OCI-LY1 (cell line): Measurements from ENCODE around the gene POLR1B.

Source experiments
- H2AFZ ChIP-seq: fragments of 200-600 bp; sonication (generic), shearing (Covaris generic); 2 replicates; pipeline ENCODE4 v1.6.0; 2014; ENCODE audit warnings: antibody characterized with exemption, mild to moderate bottlenecking, low read length
- H3F3A ChIP-seq: fragments of 200-600 bp; sonication (generic), shearing (Covaris generic); 2 replicates; pipeline ENCODE4 v1.6.0; 2014; ENCODE audit warnings: mild to moderate bottlenecking, antibody characterized with exemption, low read length, moderate library complexity; ENCODE audit not compliant: insufficient read depth
- H3K27ac ChIP-seq: fragments of 200-600 bp; sonication (generic); 2 replicates; pipeline ENCODE4 v1.5.1; 2014; ENCODE audit warnings: low read length, mixed run types, mild to moderate bottlenecking, low read depth; ENCODE audit not compliant: poor library complexity, severe bottlenecking
- H3K27me3 ChIP-seq: fragments of 200-600 bp; sonication (generic); 2 replicates; pipeline ENCODE4 v1.6.0; 2014; ENCODE audit warnings: antibody characterized with exemption, mild to moderate bottlenecking, low read length, moderate library complexity; ENCODE audit not compliant: insufficient read depth
- H3K36me3 ChIP-seq: fragments of 200-600 bp; sonication (generic); 2 replicates; pipeline ENCODE4 v1.6.1; 2014; ENCODE audit warnings: mild to moderate bottlenecking, antibody characterized with exemption, low read length, moderate library complexity, mixed read lengths; ENCODE audit not compliant: insufficient read depth
- H3K4me1 ChIP-seq: fragments of 200-600 bp; sonication (generic); 2 replicates; pipeline ENCODE4 v1.5.1; 2014; ENCODE audit warnings: mild to moderate bottlenecking, low read length, moderate library complexity; ENCODE audit not compliant: insufficient read depth, severe bottlenecking
- H3K4me2 ChIP-seq: fragments of 200-600 bp; sonication (generic), shearing (Covaris generic); 2 replicates; pipeline ENCODE4 v1.6.1; 2014; ENCODE audit warnings: low read length
- H3K4me3 ChIP-seq: fragments of 200-600 bp; sonication (generic); 2 replicates; pipeline ENCODE4 v1.5.1; 2014; ENCODE audit warnings: low read length, low read depth, mild to moderate bottlenecking, mixed read lengths; ENCODE audit not compliant: poor library complexity, severe bottlenecking
- H3K79me2 ChIP-seq: fragments of 200-600 bp; shearing (Covaris generic); 2 replicates; pipeline ENCODE4 v1.6.1; 2016; ENCODE audit warnings: mixed run types, low read length, mixed read lengths; ENCODE audit not compliant: insufficient read depth
- H3K9ac ChIP-seq: fragments of 200-600 bp; sonication (generic), shearing (Covaris generic); 2 replicates; pipeline ENCODE4 v1.6.1; 2014; ENCODE audit warnings: mild to moderate bottlenecking, low read length, mixed read lengths
- H3K9me2 ChIP-seq: fragments of 200-600 bp; sonication (generic), shearing (Covaris generic); 2 replicates; pipeline ENCODE4 v1.6.1; 2014; ENCODE audit warnings: low read depth, mild to moderate bottlenecking, low read length, mixed read lengths
- H3K9me3 ChIP-seq: fragments of 200-600 bp; shearing (Covaris generic); 2 replicates; pipeline ENCODE4 v1.6.1; 2014; ENCODE audit warnings: low read length, mixed read lengths
- H4K20me1 ChIP-seq: fragments of 200-600 bp; sonication (generic), shearing (Covaris generic); 2 replicates; pipeline ENCODE4 v1.6.0; 2016; ENCODE audit warnings: mild to moderate bottlenecking, low read length; ENCODE audit not compliant: insufficient read depth
- CTCF ChIP-seq: fragments of 200-600 bp; sonication (generic), shearing (Covaris generic); IDR thresholded peaks from 2 replicates; pipeline ENCODE4 v1.5.1; 2017; ENCODE audit warnings: mild to moderate bottlenecking, antibody characterized with exemption, low read length, moderate library complexity, mixed read lengths
- EZH2 ChIP-seq: fragments of 200-600 bp; sonication (generic), shearing (Covaris generic); IDR thresholded peaks from 2 replicates; pipeline ENCODE4 v1.8.0; 2017; ENCODE audit warnings: borderline replicate concordance, mixed run types, mild to moderate bottlenecking, antibody characterized with exemption, low read length, moderate library complexity, mixed read lengths

POLR1B gene

GRCh38 chr2:112602917-112603316 is 60.7 kb downstream of the POLR1B start:
- Histone ChIP-seq H3F3A (no peaks in the 10 kb centered on the region), H3K9me3 (no peaks in the 10 kb centered on the region), H2AFZ (no peak overlapping the region), H3K4me1 (no peaks in the 10 kb centered on the region), H3K9me2 (no peaks in the 10 kb centered on the region), H4K20me1 (no peaks in the 10 kb centered on the region), H3K27ac (no peak overlapping the region), H3K27me3 (no peaks in the 10 kb centered on the region), H3K9ac (no peak overlapping the region), H3K79me2 (no peaks in the 10 kb centered on the region), H3K4me3 (no peak overlapping the region), H3K4me2 (no peak overlapping the region), H3K36me3 (no peaks in the 10 kb centered on the region)
- TF ChIP-seq CTCF (no peak), EZH2 (no peak)

GRCh38 chr2:112603731-112604130 is 61.5 kb downstream of the POLR1B start:
- H3K4me1 ChIP-seq: no peaks in the 10 kb centered on the region
- H4K20me1 ChIP-seq: no peaks in the 10 kb centered on the region
- H3K9me3 ChIP-seq: no peaks in the 10 kb centered on the region
- TF ChIP-seq CTCF: no peak
- no peak for TF ChIP-seq EZH2
- H3K4me2 ChIP-seq: no peak overlapping the region
- no peaks in the 10 kb centered on the region for H3K36me3 ChIP-seq
- H3K27me3 ChIP-seq: no peaks in the 10 kb centered on the region
- no peaks in the 10 kb centered on the region for H3K9me2 ChIP-seq
- no peak overlapping the region for H3K4me3 ChIP-seq
- H3F3A ChIP-seq: no peaks in the 10 kb centered on the region
- H3K27ac ChIP-seq: no peak overlapping the region
- no peaks in the 10 kb centered on the region for H3K79me2 ChIP-seq
- no peak overlapping the region for H3K9ac ChIP-seq
- H2AFZ ChIP-seq: no peak overlapping the region

- Histone ChIP-seq H3K4me1 (no peaks in the 10 kb centered on the region), H3K27me3 (no peaks in the 10 kb centered on the region), H3K79me2 (no peaks in the 10 kb centered on the region), H3K4me3 (no peak overlapping the region), H3F3A (no peaks in the 10 kb centered on the region), H3K9me2 (no peaks in the 10 kb centered on the region), H3K36me3 (no peaks in the 10 kb centered on the region), H4K20me1 (no peaks in the 10 kb centered on the region), H2AFZ (no peak overlapping the region), H3K27ac (no peak overlapping the region), H3K9me3 (no peaks in the 10 kb centered on the region), H3K9ac (no peak overlapping the region), H3K4me2 (no peak overlapping the region)
- TF ChIP-seq CTCF (no peak), EZH2 (no peak)
Measured at GRCh38 chr2:112604952-112605351, 62.7 kb downstream of the POLR1B start.
